Ecto neural progenitor cell (in vitro differentiated cells): ENCODE measurements around the gene CPB2.
A peak's percentile ranks its signal among the peaks of the same experiment; 100 is the strongest.

Experiments
- DNase-seq: peaks from one replicate; pipeline ENCODE4 v3.0.0-alpha.2; 2018; ENCODE audit warnings: low spot score

Gene CPB2

DNA sequence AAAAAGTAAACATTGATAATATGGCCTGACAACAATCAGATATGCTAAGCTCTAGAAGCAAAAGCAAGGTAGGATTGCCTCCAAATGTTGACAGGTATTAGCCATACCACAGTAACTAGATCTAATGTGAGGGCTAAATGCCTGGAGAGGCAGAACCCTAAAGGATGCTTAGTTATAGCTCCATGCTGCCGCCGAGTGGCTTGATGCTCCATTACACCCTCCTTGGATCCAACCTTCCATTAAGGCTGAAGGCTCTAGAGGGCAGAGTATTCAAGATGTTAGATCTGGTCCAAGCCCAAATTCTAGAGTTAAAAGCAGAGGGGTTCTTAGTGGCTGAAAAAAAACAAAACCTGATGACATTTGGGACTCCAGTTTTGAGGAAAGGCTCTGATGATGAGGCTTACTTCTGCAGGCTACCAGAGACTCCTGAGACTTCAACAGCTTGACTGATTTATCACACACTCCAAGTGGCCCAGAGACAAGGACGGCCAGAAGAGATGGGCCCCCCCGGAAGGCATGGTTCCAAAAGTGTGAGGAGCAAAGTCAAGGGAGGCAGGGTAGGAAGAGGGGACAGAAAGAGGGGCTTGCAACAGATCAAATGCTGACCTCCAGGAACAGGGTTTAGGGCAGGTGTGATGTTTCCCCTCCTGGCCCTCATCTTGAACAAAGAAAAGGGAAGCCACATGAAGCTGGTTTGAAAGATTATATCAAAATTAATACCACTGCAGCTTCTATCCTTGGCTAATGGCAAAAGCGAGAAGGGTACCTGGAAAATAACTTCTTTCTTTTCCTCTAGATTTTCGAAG lies 21.9 kb upstream of the CPB2 start:
- DNase-seq: peak; percentile 82

DNA sequence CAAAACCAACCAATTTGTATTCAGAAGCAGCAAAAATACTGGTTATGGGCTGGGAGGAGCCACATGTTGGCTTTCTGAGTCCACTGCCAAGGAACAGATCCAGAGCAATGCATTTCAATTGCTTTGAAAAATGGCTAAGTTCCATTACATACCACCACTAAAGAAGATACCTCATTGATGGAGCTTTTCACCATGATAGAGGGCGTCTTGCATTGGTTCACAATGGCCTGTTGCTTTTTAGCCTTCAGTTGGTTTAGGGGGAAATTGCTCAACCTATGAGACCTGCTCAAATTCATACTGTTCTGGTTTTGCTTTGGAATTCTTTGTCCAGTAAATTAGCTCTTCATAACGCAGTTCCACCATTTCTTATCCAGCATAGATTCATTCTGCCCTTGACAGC lies 21.2 kb upstream of the CPB2 start:
- DNase-seq: no peak

DNA sequence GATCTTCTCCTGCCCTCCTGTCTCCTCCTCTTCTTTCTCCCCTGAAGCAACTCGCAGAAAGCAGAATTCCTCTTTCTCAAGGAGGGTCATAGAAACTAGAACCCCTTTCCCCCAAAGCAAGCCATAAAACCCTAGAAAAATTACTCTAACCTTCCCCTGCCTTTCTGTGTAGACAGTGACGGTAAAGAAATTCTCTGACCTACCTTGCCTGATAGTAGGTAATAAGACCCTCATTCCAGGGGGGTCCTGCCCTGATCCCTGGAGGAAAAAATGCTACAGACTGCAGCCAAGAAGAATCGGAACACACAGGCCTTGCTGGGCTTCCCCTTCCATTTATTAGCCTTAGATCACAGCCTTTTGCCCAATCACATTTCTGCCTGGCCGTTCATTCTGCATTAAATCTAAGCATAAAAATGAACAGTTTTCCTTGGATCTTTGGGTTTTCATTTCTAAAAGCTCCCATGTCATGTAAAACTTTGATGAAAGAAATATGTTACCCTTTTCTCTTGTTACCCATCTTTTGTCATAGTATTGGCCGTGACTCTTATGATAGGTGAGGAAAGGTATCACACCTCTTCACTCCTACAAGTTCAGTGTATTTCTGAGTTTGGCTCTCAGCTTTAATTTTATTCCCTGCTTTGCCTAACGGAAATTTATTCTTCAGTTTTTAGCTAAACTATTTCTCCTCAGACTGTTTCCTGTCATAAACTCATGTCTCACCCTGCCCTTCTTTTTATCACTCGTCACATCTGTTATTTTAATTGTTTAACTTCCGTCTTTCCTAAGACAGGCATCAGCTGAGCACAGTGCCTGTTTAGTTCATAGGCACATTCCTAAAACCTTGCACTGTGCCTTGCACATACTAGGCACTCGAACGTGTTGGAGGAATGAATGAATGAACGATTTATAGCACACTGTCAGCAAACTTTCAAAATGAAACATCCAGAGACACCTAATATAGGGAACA lies 20.4 kb upstream of the CPB2 start:
- DNase-seq: no peak

DNA sequence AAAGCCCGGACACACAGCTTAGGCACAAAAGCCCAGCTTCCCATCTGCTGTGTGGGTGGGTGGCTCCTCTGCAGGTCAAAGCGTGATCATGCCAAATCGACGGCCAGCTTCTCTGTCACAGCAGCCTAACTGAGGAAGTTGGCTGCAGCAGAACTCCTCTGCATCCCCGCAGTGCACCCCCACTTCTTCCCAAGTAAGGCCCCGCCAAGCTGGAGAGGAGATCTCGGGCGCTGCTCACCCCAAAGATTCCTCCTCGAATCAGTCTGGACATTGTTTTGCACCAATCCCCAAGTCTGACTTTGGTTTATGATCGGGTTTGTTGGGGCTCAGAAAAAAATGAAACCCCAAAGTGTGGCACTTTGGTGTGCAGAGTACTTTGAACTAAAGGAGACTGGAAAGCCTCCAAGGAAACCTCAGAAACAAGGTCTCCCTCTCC lies 19.7 kb upstream of the CPB2 start:
- no peak for DNase-seq

DNA sequence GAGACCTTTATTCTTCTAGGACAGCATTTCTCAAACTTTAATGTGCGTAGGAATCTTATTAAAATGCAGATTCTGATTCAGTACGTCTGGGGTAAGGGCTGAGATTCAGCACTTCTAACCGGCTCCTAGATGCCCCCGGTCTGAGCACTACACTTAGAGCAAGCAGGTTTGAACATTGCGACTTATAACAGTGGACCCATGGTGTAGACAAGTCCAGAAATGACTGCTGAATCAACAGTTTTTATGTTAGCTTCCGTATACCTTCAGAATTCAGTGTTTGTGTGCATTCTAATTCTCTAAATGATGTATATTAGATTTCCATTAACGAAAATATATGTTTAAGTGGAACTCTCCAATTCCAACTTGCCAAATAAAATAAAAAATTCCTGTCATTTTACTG lies 17.5 kb upstream of the CPB2 start:
- DNase-seq: no peak

DNA sequence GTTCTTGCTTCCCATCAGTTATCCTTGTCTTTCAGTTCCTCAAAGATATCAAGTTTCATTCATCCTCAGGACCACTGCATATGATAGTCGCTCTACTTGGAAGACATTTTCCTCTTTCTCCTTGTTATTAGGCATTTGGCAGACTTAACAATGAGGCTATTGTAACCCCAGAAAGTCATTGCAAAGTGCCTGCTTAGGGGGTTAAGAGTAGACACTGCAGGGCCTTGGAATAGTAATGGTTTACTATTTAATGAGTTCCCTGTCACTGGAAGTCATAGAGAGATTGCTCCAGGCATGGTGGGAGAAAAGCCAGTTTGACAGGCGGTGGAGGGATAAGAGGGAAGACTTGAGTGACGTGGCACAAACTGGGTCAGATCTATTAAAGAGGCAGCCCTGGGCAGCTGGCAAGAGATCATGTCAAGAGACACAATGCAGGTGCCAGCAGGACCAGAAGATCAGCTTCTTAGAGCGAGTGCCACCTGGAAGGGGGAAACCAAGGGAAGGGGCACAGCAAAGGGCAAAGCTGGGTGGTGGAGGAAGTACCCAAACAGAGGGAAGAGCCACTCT lies 16.8 kb upstream of the CPB2 start:
- no peak for DNase-seq

DNA sequence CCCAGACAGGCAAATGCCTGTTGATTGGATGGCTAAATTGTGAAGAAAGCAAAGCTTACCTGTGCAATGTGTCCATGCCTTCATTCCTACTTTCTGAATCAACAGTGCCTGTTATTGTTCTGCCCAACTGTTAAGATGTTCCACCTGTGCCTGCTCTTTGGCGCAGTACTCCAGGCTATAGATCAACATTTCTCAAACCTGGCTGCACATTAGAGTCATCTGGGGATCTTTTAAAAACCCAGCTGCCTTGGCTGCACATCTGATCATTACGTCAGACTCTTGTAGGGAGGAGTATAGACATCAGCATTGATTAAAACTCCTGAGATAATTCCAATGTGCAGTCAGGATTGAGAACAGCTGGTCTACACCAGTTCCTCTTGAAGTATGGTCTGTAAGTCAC lies 16.2 kb upstream of the CPB2 start:
- no peak for DNase-seq

DNA sequence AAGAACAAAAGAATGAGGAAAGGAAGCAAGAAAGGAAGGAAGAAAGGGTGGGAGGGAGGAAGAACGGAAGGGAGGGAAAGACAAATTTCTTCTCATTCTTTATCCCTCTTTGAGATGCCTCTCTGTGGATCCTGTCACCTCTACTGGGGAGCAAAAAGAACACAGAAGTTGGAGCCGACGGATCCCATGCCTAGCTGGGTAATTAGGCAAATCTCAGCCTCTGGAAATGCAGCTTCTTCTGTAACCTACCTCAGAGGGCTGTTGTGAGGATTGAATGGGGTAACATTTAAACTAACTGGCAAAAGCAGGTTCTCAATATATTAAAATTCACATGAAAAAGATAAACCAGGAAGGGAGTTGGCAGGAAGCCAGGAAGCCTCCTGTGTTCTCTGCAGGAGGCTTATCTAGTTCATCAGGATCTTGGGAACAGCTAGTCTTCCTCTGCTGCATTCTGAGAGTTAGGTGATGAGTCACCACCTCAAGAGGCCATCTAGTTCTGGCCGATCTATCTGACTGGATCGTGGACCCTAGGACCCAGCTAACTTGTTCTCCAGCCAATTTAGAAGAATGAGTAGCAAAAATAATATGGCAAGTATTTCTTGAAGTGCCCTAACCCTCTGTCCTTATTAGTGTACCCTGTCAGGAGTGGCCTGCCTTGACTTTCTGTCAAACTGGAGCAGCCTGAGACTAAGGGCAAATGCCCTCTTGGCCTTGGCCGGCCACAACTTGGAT lies 15.2 kb upstream of the CPB2 start:
- DNase-seq: no peak

DNA sequence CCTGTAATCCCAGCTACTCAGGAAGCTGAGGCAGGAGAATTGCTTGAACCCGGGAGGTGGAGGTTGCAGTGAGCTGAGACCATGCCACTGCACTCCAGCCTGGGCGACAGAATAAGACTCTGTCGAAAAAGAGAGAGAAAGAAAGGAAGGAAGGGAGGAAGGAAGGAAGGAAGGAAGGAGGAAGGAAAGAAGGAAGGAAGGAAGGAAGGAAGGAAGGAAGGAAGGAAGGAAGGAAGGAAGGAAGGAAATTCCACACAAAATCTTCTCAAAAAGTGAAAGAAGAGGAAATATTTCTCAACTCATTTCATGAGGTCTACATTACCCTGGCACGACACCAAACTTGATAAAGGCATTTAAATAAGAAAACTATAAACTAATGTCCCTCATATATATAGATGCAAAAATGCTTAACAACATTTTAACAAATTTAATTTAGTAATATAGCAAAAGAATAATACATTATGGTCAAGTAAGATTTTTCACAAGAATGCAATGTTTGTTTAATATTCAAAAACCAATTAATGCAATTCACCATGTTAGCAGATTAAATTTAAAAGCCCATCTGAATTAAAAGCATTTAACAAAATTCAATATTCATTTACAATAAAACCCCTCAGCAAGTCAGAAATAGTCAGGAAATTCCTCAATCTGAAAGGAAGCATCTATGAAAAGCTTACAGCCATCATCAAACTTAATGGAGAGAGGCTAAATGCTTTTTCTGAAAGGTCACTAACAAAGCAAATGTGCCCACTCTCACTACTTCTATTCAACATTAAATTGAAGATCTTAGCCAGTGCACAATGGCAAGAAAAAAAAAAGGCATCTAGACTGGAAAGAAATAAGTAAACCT lies 12.0 kb upstream of the CPB2 start:
- no peak for DNase-seq

DNA sequence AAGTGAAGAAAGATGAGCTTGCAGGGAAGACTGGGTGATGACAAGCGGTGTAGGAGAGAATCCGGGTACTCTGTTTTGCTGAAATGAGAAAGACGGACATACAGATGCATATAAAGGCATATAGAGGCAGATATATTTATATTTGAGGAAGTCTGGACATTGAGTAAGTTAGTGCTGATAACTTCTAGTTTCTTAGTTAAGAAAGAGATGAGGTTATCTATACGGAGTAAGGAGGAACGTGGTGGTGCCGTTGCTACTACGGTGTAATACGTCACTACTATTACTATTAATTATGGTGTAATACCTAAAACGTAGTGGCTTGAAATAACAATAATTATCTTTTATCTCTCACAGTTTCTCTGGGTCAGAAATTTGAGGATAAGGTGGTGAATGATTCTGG lies 9.8 kb upstream of the CPB2 start:
- DNase-seq: no peak

DNA sequence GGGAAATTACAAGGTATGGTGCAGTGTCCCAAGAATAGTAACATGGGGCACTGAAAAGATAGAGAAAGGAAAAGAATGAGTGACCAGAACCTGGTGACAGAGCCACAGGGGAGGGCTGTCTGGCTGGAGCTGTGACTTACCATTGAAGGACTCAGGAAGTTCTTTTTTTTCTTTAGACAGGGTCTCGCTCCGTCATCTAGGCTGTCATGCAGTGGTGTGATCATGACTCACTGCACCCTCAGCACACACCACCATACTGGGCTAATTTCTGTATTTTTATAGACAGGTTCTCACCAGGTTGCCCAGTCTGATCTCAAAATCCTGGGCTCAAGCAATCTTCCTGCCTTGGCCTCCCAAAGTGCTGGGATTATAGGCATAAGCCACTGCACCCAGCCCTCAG lies 8.8 kb upstream of the CPB2 start:
- DNase-seq: no peak

DNA sequence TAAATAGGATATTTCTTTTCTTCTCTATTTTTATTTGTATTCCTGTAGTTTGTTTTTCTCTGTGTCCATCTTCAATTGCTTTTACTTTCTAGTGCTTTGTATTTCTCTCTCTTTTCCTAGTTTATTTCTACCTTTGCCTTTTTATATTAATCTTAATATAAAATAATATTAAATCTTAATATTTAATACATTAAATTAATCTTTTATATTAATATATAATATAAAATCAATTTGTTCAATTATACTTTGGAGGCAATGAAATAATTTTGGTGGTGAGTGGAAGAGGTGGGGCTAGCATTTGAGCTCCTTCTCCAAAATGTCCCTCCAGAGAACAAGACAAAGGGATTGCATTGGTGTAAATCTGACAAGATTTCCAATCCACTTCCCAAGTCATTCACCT lies 6.3 kb upstream of the CPB2 start:
- no peak for DNase-seq

DNA sequence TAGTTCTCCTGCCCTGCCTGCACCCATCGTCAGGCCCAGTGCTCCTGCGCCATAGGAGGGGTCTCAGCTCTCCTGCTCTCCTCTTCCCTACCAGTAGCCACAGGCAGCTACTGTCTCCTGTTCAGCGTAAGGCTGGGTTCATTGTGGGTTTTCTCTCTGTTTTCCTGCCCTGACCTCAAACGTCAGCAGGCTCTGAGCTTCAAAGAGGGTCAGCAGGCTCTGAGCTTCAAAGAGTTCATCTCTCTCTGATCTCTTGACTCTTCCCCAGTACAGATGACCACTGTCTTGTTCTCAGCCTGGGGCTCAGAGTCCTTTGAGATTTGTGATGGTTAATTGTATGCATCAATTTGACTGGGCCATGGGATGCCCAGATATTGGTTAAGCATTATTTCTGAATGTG lies 4.6 kb upstream of the CPB2 start:
- DNase-seq: peak; percentile 55

DNA sequence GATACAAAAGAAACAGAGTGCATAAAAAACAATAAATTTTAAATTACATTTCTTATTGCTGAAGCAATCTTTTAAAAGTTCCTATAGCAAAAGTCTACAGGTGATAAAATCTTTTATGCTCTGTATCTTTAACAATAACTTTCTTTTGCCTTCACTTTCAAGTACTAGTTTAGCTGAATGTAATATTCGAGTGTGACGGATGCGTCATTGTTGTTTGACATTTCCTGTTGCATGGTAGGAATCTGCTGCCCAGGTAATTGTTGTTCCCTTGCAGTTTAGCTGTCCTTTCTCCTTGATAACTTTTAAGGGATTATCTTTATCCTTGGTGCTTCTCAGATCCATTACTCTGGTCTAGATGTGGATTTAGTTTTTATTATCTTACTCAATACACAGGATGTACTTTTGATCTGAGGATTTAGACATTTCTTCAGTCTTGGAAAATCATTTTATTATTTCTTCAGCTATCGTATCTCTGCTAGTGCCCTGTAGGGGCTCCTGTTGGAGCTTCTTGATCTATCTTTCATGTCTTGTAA lies 2.1 kb upstream of the CPB2 start:
- DNase-seq: no peak

DNA sequence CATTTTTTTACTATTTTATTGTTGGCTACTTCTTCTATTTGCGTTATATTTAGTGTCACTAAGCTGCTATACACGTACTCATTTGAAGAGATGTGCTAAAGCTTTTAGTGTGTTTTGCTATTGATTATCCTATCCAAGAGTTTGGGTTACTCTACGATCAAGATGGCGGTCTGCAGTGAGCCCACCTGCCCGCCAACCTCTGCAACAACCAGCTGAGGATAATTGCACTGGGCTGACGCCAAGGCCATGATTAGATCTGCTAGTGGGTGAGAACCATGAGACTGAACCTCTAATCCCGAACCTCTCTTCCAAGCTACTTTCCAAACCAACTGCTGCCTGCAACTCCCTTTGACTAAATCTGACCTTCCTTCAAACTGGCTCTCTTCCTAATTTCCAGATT lies 1.8 kb downstream of the CPB2 start:
- DNase-seq: no peak

DNA sequence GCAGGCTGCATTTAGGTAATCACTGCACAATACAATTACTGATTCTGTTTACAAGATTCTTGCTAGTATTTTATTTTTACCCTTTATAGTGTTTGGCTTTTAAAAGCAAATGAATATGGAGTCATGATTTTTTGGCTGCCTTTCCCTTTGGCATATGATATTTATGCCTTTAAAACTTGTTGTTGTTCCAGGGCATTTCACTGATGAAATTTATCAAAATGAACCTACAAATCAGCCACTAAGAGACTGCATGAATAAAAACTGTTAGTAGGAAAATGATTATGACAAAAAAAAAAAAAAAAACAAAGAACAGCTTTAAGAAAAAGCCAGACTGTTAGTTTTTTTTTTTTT lies 2.6 kb downstream of the CPB2 start:
- DNase-seq: no peak

DNA sequence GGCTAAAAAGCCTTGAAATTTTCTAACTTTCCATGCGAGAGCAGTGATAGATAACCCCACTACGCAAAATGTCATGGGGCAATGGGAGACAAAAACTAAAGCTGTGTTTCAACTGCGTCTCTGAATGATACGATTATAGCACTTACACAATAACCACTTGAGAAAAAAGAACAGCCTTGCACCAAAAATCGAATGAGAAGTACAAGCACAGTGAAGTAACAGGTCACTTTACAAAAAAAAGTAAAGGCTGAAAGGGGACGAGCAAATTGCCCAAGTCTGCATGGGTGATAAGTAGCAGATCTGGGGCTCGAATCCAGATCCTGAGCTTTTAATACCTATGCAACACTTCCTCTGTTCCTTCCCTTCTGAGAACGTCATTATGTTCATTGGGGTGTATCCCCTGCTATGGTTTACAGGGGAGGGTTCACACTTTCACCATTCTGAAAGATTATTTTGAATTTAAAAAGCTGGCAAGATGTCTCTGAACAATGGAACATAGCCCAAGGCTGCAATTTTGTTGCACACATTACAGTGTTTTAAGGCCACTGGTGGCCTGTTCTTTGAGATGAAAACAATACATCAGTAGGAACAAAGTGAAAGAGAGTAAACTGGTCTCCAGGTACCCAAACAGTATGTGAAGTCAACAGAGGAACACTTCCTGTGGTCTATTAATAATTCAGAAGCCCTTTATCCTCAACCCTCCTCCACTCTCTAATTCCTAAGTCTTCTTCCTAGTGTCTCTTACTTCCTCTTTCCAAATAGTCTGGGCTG lies 3.2 kb downstream of the CPB2 start:
- DNase-seq: no peak

DNA sequence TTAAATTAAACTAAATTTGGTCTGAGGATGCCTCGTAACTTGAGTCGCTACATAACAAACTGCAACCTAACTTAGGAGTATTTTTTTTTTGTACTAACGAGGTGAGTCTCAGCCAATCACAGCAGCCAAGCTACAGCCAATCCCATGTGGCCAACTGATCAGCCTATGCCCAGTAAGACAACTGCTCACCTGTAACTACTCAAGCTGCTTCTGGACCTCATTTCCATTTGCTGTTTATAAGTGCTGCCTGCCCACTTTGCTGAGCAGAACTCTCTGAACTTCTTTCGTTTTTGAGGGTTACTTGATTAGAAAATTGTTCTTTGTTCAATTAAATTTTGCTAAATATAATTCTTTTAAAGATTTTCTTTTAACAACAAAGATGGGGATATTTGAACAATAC lies 3.8 kb downstream of the CPB2 start:
- DNase-seq: no peak

DNA sequence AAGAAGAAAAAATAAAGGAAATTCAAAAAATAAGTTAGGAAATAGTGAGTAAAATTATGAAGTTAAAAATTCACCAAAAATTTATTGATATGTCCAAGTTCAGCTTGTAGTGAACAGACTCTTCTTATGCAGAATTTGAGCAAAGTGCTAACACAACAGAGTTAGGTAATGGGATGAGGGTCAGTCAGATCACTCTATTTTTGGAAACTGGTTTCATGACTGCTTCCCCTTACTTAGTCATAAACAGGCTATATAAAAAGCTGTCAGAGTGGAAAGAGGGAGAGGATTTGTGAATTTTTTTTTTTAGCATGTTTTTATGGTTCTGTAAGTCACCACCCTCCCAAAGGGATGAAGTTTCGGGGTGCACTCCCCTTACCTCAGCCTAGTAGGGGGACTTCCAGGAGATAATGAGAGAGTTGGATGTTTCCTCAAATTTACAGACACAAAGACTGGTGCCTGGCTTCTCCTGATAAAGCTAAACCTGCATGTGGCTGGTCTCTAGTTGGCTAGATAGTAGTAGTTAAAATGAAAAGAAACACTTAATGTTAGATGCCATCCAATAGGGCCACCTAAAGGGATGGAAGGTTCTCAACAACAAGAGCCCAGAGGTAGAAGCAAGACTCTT lies 4.5 kb downstream of the CPB2 start:
- DNase-seq: no peak

DNA sequence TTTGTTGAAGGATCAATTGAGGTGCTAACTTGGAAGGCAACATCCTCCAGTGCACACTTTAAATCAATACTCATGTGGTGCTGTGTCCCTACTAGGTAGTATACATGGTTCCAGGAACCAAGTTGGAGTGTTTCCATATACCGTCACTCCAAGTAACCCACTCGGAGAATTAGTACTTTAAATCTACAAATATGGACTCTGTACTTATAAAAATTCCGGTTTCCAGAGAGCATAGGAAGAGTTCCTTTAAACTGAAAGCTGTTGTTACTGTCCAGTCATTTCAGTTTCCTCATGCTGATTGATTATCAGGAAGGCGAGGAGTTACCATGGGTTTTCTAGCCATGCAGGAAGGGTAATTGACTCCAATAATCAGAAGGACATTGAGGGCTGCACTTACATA lies 7.2 kb downstream of the CPB2 start:
- no peak for DNase-seq
